ENCODE results near the gene PJA1. TPM values are rescaled to one million over a fixed set of nuclear protein-coding genes. Genes with fewer than 3 reads are reported as not detected.

PJA1 gene
- total and polyA plus RNA-seq, 4 experiments from 2014 or later = 23.9 to 44.1 (median 32.2) TPM

DNA sequence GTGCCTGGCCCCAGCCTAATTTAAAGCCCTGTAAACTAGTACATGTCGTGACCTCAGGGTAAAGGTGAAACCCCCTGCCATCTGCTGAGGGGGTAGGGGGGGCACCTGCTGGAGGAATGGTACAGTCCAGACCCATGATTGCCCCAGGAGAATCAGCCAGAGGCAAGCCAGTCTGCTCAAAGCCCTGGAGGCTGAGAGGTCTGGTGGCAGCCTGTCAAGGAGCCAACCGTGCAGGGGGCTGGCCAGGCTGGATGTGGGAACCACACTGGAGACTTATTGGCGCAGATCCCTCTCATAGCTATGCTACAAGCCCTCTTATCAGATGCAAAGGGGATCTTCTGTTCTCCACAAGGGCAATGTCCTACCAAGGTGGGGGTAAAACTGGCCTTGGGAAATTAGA lies 31.4 kb upstream of the PJA1 start:
- Mint-ChIP-seq H3K27ac (no peak overlapping the region), H3K4me1 (peaks cover 0 to 3% (median 0%) of the 10 kb centered on the region in 4 donors), H3K4me3 (no peak overlapping the region), H3K36me3 (no peaks in the 10 kb centered on the region), H3K9me3 (peaks cover 0 to 1% (median 0%) of the 10 kb centered on the region in 8 donors), H3K27me3 (no peaks in the 10 kb centered on the region)
- no peaks in the 10 kb centered on the region for H3K36me3 ChIP-seq (ENCODE audit: insufficient read depth, low read length)
- POLR2A ChIA-PET (ENCODE audit: partially characterized antibody) = no interaction called here
- intact Hi-C loops (cut with micrococcal nuclease) = no loop called here
- DNase-seq = no peak
- no peaks in the 10 kb centered on the region for H3K27me3 ChIP-seq (ENCODE audit: insufficient read depth, low read length)
- H3K9me3 ChIP-seq (ENCODE audit: control insufficient read depth in 1 of 2, low read length in 2 of 2) = no peaks in the 10 kb centered on the region
- CTCF ChIA-PET (ENCODE audit: partially characterized antibody) = no interaction called here
- no peaks in the 10 kb centered on the region for H3K4me1 ChIP-seq (ENCODE audit: insufficient read depth, low read length)
- no peak overlapping the region for H3K27ac ChIP-seq (ENCODE audit: low read depth, low read length)
- no peak overlapping the region for H3K4me3 ChIP-seq (ENCODE audit: low read length in 2 of 2)

DNA sequence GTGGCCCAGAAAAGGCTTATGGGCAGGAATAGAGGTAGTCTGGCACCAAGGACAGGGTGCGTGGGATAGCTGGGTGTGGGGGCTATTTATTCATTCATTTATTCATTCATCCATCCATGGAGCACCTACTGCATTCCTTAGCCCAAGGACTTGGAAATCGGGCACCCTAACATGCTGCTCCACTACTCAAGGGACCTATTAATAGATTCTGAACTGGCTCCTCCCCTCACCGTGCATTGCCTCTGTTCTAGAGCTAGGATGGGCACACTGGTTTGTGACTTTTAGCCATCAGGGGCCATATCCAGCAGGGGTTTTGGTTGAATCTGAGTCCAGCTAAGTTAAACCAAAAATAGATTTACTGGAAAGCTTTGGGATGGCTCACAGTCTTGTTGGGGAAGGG lies 30.6 kb upstream of the PJA1 start:
- POLR2A ChIA-PET (ENCODE audit: partially characterized antibody) = no interaction called here
- intact Hi-C loops (cut with micrococcal nuclease) = no loop called here
- peaks cover 0 to 1% (median 0%) of the 10 kb centered on the region in 8 donors for H3K9me3 Mint-ChIP-seq
- Histone ChIP-seq H3K36me3 (ENCODE audit: insufficient read depth, low read length) (no peaks in the 10 kb centered on the region), H3K4me1 (ENCODE audit: insufficient read depth, low read length) (no peaks in the 10 kb centered on the region), H3K4me3 (ENCODE audit: low read length in 2 of 2) (no peak overlapping the region), H3K9me3 (ENCODE audit: control insufficient read depth in 1 of 2, low read length in 2 of 2) (no peaks in the 10 kb centered on the region), H3K27me3 (ENCODE audit: insufficient read depth, low read length) (no peaks in the 10 kb centered on the region), H3K27ac (ENCODE audit: low read depth, low read length) (no peak overlapping the region)
- H3K27ac Mint-ChIP-seq = peak overlapping the region in 1 of 7 donors; percentile 68
- no peaks in the 10 kb centered on the region for H3K36me3 Mint-ChIP-seq
- DNase-seq = no peak
- H3K4me3 Mint-ChIP-seq = no peak overlapping the region
- peaks cover 0 to 3% (median 0%) of the 10 kb centered on the region in 4 donors for H3K4me1 Mint-ChIP-seq
- CTCF ChIA-PET (ENCODE audit: partially characterized antibody) = interaction anchor here (0.6 kb wide), 1 partner anchor 9 kb away, joined by 3 read pairs; no protein-coding TSS in a partner anchor
- no peaks in the 10 kb centered on the region for H3K27me3 Mint-ChIP-seq

DNA sequence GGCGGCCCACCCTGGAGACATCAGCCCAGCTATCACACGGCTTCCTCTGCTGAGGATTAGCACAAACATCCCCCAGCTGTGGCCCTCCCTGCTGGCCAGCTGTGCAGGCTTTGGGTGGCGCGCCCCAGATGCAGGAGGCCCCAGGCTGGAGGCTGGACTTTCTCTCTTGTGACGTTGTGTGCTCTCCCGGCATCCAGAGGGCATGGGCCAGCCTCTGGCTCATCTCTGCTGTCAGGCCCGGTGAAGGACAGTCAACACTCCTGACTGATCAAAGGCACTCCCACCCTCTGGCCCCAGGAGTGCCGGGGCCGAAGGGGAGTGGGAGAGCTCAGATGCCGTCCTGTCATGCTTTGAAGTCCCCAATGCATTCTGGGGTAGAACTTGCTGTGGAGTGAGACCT lies 29.9 kb upstream of the PJA1 start:
- Histone ChIP-seq H3K9me3 (ENCODE audit: control insufficient read depth in 1 of 2, low read length in 2 of 2) (no peaks in the 10 kb centered on the region), H3K4me3 (ENCODE audit: low read length in 2 of 2) (no peak overlapping the region), H3K4me1 (ENCODE audit: insufficient read depth, low read length) (no peaks in the 10 kb centered on the region), H3K27ac (ENCODE audit: low read depth, low read length) (no peak overlapping the region), H3K27me3 (ENCODE audit: insufficient read depth, low read length) (no peaks in the 10 kb centered on the region), H3K36me3 (ENCODE audit: insufficient read depth, low read length) (no peaks in the 10 kb centered on the region)
- Mint-ChIP-seq H3K27ac (no peak overlapping the region), H3K4me3 (no peak overlapping the region), H3K9me3 (peaks cover 0 to 1% (median 0%) of the 10 kb centered on the region in 8 donors), H3K27me3 (no peaks in the 10 kb centered on the region), H3K36me3 (no peaks in the 10 kb centered on the region), H3K4me1 (peaks cover 0 to 3% (median 0%) of the 10 kb centered on the region in 4 donors)
- DNase-seq = no peak
- ChIA-PET POLR2A (ENCODE audit: partially characterized antibody) (no interaction called here), CTCF (ENCODE audit: partially characterized antibody) (no interaction called here)
- intact Hi-C loops (cut with micrococcal nuclease) = no loop called here

DNA sequence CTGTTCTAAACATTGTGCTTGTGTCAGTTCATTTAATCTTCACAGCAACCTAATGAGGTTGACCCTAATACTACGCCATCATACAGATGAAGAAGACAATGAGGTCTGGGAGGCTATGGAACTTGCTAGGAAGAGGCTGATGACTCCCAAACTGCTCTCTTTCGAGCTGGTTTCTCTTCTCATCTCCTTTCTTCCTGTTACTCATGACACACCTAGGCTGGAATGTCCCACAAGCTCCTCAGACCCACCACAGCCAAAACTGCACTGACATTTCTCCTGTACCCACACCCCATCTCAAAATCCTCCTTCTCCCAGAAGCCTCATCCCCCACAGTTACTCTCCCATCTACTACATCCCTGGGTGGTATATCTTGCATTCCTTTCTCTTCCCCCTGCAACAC lies 27.4 kb upstream of the PJA1 start:
- CTCF ChIA-PET (ENCODE audit: partially characterized antibody) = interaction anchor here (1.2 kb wide), 1 partner anchor 30 kb away, joined by 3 read pairs; no protein-coding TSS in a partner anchor
- intact Hi-C loops (cut with micrococcal nuclease) = no loop called here
- Mint-ChIP-seq H3K27ac (no peak overlapping the region), H3K36me3 (no peaks in the 10 kb centered on the region), H3K4me1 (peaks cover 0 to 3% (median 0%) of the 10 kb centered on the region in 4 donors), H3K9me3 (peaks cover 0 to 1% (median 0%) of the 10 kb centered on the region in 8 donors), H3K27me3 (no peaks in the 10 kb centered on the region), H3K4me3 (no peak overlapping the region)
- Histone ChIP-seq H3K27ac (ENCODE audit: low read depth, low read length) (no peak overlapping the region), H3K4me1 (ENCODE audit: insufficient read depth, low read length) (no peaks in the 10 kb centered on the region), H3K27me3 (ENCODE audit: insufficient read depth, low read length) (no peaks in the 10 kb centered on the region), H3K36me3 (ENCODE audit: insufficient read depth, low read length) (no peaks in the 10 kb centered on the region), H3K9me3 (ENCODE audit: control insufficient read depth in 1 of 2, low read length in 2 of 2) (no peaks in the 10 kb centered on the region), H3K4me3 (ENCODE audit: low read length in 2 of 2) (no peak overlapping the region)
- DNase-seq = no peak
- POLR2A ChIA-PET (ENCODE audit: partially characterized antibody) = no interaction called here

DNA sequence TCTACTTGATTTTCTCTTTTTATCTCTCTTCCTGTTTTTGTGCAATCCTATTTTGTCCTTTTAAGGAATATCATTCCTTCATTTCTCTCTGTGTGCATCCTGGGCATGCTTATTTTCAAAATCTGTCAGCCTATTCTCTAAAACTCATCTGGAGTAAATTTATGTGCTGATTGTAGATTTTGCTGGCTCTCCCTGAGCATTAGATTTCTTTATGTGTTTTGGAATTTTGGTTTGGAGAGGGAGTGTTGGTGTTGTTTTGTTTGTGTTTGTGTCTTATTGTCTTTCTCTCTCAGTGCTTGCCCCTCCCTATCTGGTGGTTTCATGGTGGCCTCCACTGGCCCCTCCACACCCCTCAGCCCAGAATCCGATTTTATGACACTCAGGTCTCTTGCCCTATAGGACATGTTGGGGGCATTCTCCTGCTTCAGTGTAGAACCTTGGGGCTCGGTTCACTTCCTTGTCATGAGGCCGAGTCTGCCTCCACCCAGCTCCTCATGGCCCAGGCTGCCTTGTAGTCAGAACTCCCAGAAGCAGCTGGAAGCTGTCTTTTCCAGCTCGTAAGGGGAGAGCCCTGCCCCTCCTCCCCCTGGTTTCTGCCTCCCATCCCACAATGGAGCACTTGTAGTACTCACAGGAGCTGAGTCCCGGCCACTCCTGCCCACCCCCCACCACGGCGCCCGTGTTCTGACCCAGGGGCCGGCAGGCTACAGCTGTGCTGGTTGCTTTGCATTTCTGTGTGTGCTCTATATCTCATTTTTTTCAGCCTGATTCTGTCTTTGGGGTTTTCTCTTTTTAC lies 24.5 kb upstream of the PJA1 start:
- Mint-ChIP-seq H3K4me1 (peaks cover 0 to 3% (median 0%) of the 10 kb centered on the region in 4 donors), H3K27me3 (no peaks in the 10 kb centered on the region), H3K27ac (no peak overlapping the region), H3K4me3 (no peak overlapping the region), H3K36me3 (no peaks in the 10 kb centered on the region), H3K9me3 (peaks cover 0 to 1% (median 0%) of the 10 kb centered on the region in 8 donors)
- no peak overlapping the region for H3K27ac ChIP-seq (ENCODE audit: low read depth, low read length)
- H3K9me3 ChIP-seq (ENCODE audit: control insufficient read depth in 1 of 2, low read length in 2 of 2) = no peaks in the 10 kb centered on the region
- H3K4me3 ChIP-seq (ENCODE audit: low read length in 2 of 2) = no peak overlapping the region
- CTCF ChIA-PET (ENCODE audit: partially characterized antibody) = no interaction called here
- POLR2A ChIA-PET (ENCODE audit: partially characterized antibody) = no interaction called here
- H3K4me1 ChIP-seq (ENCODE audit: insufficient read depth, low read length) = no peaks in the 10 kb centered on the region
- intact Hi-C loops (cut with micrococcal nuclease) = no loop called here
- H3K27me3 ChIP-seq (ENCODE audit: insufficient read depth, low read length) = no peaks in the 10 kb centered on the region
- no peak for DNase-seq
- H3K36me3 ChIP-seq (ENCODE audit: insufficient read depth, low read length) = no peaks in the 10 kb centered on the region

DNA sequence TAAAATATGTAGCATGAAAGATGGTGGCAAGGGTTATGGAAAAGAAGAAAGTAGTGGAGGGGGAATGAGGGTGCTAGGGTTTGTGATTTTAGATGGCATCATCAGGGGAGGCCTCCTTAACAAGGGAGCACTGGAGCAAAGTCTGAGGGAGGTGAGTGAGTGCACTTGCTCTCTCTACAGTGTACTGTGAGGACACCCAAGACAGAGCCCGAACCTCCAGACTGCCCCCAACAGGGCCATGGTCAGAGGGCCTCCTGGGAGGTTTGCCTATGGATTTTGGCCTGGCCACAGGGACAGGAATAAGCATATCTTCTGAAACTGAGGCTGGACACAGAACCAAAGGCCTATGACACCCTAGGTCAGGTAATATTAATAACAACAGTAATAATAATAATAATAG lies 21.4 kb upstream of the PJA1 start:
- Histone ChIP-seq H3K9me3 (ENCODE audit: control insufficient read depth in 1 of 2, low read length in 2 of 2) (no peaks in the 10 kb centered on the region), H3K27ac (ENCODE audit: low read depth, low read length) (no peak overlapping the region), H3K36me3 (ENCODE audit: insufficient read depth, low read length) (no peaks in the 10 kb centered on the region), H3K4me3 (ENCODE audit: low read length in 2 of 2) (no peak overlapping the region), H3K27me3 (ENCODE audit: insufficient read depth, low read length) (no peaks in the 10 kb centered on the region), H3K4me1 (ENCODE audit: insufficient read depth, low read length) (no peaks in the 10 kb centered on the region)
- H3K27me3 Mint-ChIP-seq = no peaks in the 10 kb centered on the region
- no peak overlapping the region for H3K27ac Mint-ChIP-seq
- no peak overlapping the region for H3K4me3 Mint-ChIP-seq
- POLR2A ChIA-PET (ENCODE audit: partially characterized antibody) = no interaction called here
- CTCF ChIA-PET (ENCODE audit: partially characterized antibody) = interaction anchor here (0.6 kb wide), 1 partner anchor 9 kb away, joined by 3 read pairs; no protein-coding TSS in a partner anchor
- intact Hi-C loops (cut with micrococcal nuclease) = no loop called here
- no peaks in the 10 kb centered on the region for H3K9me3 Mint-ChIP-seq
- H3K4me1 Mint-ChIP-seq = no peaks in the 10 kb centered on the region
- H3K36me3 Mint-ChIP-seq = no peaks in the 10 kb centered on the region
- no peak for DNase-seq

DNA sequence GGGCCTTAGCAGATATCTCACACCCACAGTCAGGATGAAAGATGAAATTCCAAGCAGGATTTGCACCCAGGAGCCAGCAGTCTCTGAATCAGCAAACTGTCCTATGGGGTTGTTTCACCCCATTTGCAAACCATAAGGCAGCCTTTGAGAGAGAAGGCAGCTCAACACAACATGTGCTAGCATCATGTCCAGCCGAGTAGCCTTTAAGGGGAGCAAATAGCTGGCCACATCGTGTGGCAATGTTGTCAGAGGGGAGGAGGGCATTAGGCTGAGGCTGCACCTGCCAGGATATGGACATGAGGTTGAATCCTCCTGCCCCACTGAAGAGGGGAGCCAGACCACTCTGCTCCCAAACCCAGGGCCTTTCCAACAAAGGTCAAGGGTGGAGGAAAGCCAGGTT lies 20.6 kb upstream of the PJA1 start:
- CTCF ChIA-PET (ENCODE audit: partially characterized antibody) = no interaction called here

More for the DNA sequence above, 20.6 kb upstream of the PJA1 start:
- Histone ChIP-seq H3K27ac (ENCODE audit: low read depth, low read length) (no peak overlapping the region), H3K36me3 (ENCODE audit: insufficient read depth, low read length) (no peaks in the 10 kb centered on the region), H3K9me3 (ENCODE audit: control insufficient read depth in 1 of 2, low read length in 2 of 2) (no peaks in the 10 kb centered on the region), H3K4me1 (ENCODE audit: insufficient read depth, low read length) (no peaks in the 10 kb centered on the region), H3K27me3 (ENCODE audit: insufficient read depth, low read length) (no peaks in the 10 kb centered on the region), H3K4me3 (ENCODE audit: low read length in 2 of 2) (no peak overlapping the region)
- intact Hi-C loops (cut with micrococcal nuclease) = no loop called here
- Mint-ChIP-seq H3K4me1 (no peaks in the 10 kb centered on the region), H3K27me3 (no peaks in the 10 kb centered on the region), H3K36me3 (no peaks in the 10 kb centered on the region), H3K4me3 (no peak overlapping the region), H3K9me3 (no peaks in the 10 kb centered on the region), H3K27ac (no peak overlapping the region)
- POLR2A ChIA-PET (ENCODE audit: partially characterized antibody) = no interaction called here
- no peak for DNase-seq
